ENCODE data around the gene ZBBX.
"Not testable (repeated sequence)": the region's sequence is repeated elsewhere in the genome, so short reads cannot be mapped to it uniquely, and the experiment has no call there.

The ZBBX gene

GRCh38 chr3:167380004-167380689, at the start of gene ZBBX:
TSS of gene ZBBX (minus strand) at chr3:167380297. CDS start at chr3:167372901, 7,396 bp downstream.
- peak; percentile 51 to 57 for DNase-seq

DNA sequence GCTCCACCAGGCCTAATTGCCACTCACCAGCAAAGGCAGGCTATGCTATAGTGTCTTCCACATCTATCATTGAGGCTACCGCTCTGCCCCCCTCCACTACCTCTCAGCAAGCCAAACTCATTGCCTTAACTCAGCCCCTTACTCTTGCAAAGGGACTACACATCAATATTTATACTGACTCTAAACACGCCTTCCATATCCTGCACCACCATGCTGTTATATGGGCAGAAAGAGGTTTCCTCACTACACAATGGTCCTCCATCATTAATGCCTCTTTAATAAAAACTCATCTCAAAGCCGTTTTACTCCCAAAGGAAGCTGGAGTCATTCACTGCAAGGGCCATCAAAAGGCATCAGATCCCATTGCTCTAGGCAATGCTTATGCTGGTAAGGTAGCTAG, 46.9 kb upstream of the ZBBX start:
- DNase-seq, result not testable (repeated sequence)

DNA sequence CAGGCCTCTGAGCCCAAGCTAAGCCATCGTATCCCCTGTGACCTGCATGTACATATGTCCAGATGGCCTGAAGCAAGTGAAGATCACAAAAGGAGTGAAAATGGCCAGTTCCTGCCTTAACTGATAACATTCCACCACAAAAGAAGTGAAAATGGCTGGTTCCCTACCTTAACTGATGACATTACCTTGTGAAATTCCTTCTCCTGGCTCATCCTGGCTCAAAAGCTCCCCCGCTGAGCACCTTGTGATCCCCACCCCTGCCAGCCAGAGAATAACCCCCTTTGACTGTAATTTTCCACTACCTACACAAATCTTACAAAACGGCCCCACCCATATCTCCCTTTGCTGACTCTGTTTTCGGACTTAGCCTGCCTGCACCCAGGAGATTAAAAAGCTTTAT, 42.3 kb upstream of the ZBBX start:
- DNase-seq, result not testable (repeated sequence)

- DNase-seq, result no peak
Observed at GRCh38 chr3:167409611-167410010, 29.5 kb upstream of the ZBBX start.

DNA sequence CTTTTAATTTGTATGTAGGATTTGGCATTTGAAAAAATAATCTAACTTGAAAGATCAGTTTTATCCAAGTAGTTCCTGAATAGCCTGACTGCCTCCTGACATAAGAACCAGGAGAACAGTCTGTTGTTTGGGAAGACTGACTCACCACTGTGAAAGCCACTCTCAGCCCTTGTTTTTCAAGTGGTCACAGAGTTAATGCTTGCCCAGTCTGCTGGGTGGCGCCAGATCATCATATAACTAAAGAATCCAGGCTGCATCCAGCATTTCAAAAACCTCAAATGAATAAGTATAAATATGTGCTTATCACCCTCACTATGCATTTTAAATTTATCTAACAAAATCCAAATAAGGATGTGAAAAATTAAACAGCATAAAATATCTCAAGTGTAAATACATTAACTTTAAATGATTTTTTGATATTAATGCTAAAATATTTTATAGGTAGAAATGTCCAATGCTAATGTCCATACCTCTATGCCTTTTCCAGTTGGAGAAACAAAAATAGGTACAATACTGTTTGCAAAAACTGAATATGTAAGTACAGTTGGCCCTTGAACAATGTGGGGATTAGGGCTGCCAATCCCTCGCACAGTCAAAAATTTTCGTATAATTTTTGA, 26.9 kb upstream of the ZBBX start:
- DNase-seq, result no peak

DNA sequence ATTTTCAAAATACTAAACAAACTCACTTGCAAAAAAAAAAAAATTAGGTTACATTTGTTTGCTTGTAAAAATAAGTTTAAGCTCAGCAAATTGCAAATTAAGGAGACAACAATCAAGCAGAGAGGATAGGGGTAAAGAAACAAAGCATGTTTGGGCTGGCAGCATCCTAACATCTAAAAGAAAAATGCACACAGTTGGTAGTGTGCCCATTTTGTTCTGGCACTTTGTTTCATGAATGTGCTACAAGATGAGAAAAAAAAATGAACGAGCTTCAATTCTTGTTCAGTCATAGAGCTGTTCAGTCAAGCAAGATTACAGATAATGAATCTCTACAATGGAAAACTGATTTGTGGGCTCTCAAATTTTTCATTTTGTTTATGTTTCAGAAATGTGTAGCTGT, 17.7 kb upstream of the ZBBX start:
- DNase-seq, result no peak

DNA sequence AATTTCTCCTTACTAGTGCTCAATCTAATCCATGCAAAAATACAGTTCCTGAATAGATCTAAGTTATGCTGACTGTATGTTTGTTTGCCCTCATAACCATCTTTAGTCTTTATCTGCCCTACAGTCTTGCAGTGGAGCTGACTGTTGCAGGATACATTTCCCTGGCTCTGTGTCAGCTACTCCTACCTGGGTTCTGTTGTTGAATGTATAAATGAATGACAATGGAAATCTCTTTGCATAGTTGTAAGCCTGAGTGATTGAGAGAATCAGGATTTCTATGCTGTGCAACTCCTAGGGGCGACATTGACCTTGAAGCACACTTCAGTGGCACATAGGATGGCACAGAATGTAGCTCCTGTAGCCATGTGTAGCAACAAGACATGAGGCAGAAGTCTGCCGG, 16.0 kb upstream of the ZBBX start:
- no peak for DNase-seq

- no peak for DNase-seq
Observed at GRCh38 chr3:167394003-167394402, 13.9 kb upstream of the ZBBX start.

- no peak for DNase-seq
Observed at GRCh38 chr3:167382155-167382554, 2.1 kb upstream of the ZBBX start.

GRCh38 chr3:167375478-167375877, 4.6 kb downstream of the ZBBX start:
- DNase-seq, result no peak

- no peak for DNase-seq
Observed at GRCh38 chr3:167372138-167372537, 8.0 kb downstream of the ZBBX start.

DNA sequence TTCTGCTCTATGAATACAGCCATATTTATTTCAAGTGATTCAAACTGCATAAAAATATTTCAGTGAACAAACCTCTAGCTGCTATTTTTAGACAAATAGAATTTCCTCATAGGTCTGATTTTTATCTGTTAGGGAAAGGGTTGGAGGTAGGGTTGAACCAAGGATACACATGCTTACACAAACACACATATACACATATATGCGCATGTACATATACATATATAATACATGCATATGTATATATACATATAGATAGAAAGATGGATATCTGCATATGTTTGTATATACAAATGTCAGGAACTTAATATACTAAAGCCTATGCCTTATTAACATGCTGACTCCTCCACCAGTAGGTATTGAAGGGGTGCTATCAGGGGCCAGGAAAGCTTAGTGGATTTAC, 18.1 kb downstream of the ZBBX start:
- no peak for DNase-seq

GRCh38 chr3:167361306-167361705, 18.8 kb downstream of the ZBBX start:
- no peak for DNase-seq

DNA sequence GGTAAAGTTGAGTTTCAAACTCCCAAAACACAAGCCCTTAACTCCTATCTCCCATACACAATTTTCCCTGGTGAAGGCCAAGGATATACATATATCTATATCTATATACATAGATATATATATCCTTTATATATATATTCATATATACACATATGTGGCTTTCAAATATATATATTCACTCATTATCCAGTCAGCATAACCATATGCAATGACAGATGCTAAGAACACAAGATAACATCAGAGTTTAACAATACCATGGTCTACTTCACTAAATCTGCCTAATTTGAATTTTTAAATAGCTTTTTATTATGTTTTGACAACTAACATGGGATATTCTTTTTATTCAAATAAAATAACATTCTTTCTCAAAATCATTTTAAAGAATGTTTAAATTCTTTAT, 24.7 kb downstream of the ZBBX start:
- DNase-seq, result no peak

DNA sequence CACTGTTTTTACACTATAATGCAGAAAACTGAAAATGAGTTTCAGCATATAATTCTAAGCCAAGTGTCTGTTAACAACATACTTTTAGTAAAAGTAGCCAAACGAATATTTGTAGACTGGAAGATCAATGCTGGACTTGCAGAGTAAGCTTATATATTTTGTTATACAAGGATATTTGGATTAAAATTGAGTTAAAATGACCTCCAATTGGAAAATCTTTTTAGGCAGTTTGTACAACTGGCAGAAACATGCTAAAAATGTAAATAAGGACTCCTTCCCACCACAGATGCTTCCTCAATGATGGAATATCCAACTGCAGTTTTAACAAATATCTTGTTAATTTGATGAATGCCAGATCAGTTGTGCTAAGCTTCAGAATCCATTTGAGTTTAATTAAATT, 25.3 kb downstream of the ZBBX start:
- DNase-seq, result no peak

DNA sequence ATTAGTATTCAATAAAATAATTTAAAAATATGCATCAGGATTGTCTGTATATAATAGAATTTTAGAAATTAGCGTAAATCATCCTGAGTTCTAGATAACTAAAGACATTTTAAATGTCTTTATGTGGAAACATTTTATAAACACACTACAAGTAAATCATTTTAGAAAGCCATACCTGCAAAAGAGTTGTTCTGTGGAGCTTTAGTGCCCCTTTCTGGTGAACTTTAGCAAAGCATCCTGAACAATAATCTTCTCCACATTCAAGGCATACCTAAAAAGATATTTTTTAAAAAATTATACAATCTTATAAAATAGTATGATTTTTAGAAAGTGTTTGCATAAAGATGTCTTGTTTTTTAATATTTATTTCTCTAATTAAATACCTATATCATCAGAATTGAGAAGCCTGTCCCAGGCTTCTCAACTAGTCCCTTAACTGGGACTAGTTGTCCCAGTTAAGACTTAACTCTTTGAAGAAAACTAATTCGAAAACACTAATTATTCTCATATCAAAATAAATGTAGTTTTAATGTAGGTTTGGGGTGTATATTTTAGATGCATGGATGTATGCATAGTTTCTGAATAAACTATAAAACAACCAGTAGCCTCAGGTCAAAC, 29.7 kb downstream of the ZBBX start:
- no peak for DNase-seq

DNA sequence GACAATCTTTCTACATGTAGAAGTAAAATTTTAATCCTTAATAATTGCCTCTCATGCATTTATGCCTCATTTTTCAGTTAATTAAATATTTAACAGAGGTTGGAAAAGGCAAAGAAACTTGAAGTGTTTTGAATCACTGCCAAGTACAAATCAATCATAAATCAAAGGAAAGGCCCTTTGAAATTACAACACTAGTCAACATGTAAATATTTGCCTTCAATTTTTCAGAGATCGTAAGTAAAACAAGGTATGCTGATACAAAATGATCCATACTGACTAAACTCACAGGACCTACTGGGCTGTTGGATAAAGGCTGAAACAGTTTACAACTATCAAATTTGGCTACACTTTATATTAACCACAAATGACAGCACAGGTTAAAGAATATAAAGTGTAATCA, 33.9 kb downstream of the ZBBX start:
- no peak for DNase-seq

- no peak for DNase-seq
Observed at GRCh38 chr3:167330993-167331785, 48.9 kb downstream of the ZBBX start.

DNA sequence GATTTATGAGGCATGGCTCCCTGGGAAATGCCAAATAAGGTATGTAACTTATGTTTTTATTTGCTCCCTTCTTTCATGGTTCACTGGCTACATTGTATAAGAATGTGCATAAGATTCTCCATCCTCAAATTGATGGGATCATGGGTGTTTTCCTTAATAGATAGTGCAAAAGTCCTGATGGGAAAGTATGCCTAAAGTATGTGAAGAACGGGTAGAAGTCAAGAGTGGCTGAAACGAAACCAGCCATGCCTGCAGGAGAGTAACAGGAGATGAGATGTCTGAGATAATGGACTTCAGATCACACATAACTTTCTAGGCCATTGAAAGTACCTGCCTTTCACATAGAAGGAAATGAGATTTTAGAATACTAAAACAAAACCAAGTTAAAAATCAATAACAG, 56.5 kb downstream of the ZBBX start:
- no peak for DNase-seq

DNA sequence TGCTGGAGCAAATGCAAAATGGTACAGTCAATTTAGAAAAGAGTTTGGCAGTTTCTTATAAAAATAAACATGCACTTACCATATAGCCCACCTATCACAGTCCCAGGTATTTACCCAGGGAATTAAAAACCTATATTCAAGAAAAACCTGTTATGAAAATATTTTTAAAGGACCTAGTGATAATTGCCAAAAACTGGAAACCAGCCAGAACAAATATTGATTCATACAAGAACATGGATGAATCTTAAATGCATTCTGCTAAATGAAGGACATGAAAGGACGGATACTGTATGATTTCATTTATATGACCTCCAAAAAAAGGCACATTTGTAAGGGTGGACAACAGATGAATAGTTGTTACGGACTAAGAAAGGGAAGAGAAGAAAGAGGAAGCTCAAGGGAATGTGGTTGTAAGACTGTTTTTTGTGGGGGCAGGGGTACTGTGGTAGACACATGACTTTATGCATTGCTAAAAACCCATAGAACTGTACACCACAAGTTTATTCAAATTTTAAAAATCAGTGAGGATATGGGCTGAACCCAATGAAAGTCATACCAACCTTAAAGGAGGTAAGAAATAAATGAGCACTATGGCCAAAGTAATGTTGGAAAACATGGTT, 61.0 kb downstream of the ZBBX start:
- DNase-seq, result no peak

- no peak for DNase-seq
Observed at GRCh38 chr3:167318306-167318705, 61.8 kb downstream of the ZBBX start.

- no peak for DNase-seq
Observed at GRCh38 chr3:167306319-167306718, 73.8 kb downstream of the ZBBX start.

- no peak for DNase-seq
Observed at GRCh38 chr3:167305340-167305890, 74.7 kb downstream of the ZBBX start.

Data from bone marrow (tissue), 2 donors.